HG02678 (cell line): ENCODE results near the gene RBFOX2.
"Not testable (repeated sequence)": the region's sequence is repeated elsewhere in the genome, so short reads cannot be mapped to it uniquely, and the experiment has no call there.

ENCODE experiments used
- ATAC-seq: cut with Tn5 transposase; IDR thresholded peaks from one replicate; pipeline ENCODE4 v1.9.1; 2021; ENCODE audit warnings: mild to moderate bottlenecking, moderate library complexity; ENCODE audit not compliant: unreplicated experiment

RBFOX2 gene

GRCh38 chr22:36028646-36029405 lies at the start of gene RBFOX2:
Gene RBFOX2, minus strand, starts transcription at chr22:36028824. Its CDS starts 399 bp downstream, at chr22:36028425.
- ATAC-seq = peak; percentile 55

GRCh38 chr22:36077271-36077670 lies 48.6 kb upstream of the RBFOX2 start:
- ATAC-seq = no peak

GRCh38 chr22:36075724-36076123 lies 47.1 kb upstream of the RBFOX2 start:
- ATAC-seq = no peak

- no peak for ATAC-seq
Observed at GRCh38 chr22:36075230-36075629, 46.6 kb upstream of the RBFOX2 start.

- no peak for ATAC-seq
Observed at GRCh38 chr22:36073476-36073875, 44.9 kb upstream of the RBFOX2 start.

GRCh38 chr22:36070645-36071044 lies 42.0 kb upstream of the RBFOX2 start:
- not testable (repeated sequence) for ATAC-seq

- no peak for ATAC-seq
Observed at GRCh38 chr22:36069368-36069767, 40.7 kb upstream of the RBFOX2 start.

- no peak for ATAC-seq
Observed at GRCh38 chr22:36068776-36069344, 40.2 kb upstream of the RBFOX2 start.

- ATAC-seq = no peak
Observed at GRCh38 chr22:36067235-36067558, 38.6 kb upstream of the RBFOX2 start.

- ATAC-seq = no peak
Observed at GRCh38 chr22:36065775-36066544, 37.3 kb upstream of the RBFOX2 start.

GRCh38 chr22:36065462-36065774 lies 36.8 kb upstream of the RBFOX2 start:
- ATAC-seq = no peak

GRCh38 chr22:36064358-36064757 lies 35.7 kb upstream of the RBFOX2 start:
- no peak for ATAC-seq

- ATAC-seq = no peak
Observed at GRCh38 chr22:36056980-36057379, 28.4 kb upstream of the RBFOX2 start.

- ATAC-seq = no peak
Observed at GRCh38 chr22:36055376-36056295, 27.0 kb upstream of the RBFOX2 start.

GRCh38 chr22:36054446-36054845 lies 25.8 kb upstream of the RBFOX2 start:
- ATAC-seq = not testable (repeated sequence)

- no peak for ATAC-seq
Observed at GRCh38 chr22:36053242-36054147, 24.9 kb upstream of the RBFOX2 start.

GRCh38 chr22:36052505-36052941 lies 23.9 kb upstream of the RBFOX2 start:
- no peak for ATAC-seq

GRCh38 chr22:36049678-36049997 lies 21.0 kb upstream of the RBFOX2 start:
- no peak for ATAC-seq

GRCh38 chr22:36048911-36049677 lies 20.5 kb upstream of the RBFOX2 start:
- ATAC-seq = no peak
